Measurements from ENCODE around the gene KIAA1217.

Gene KIAA1217

GRCh38 chr10:24570658-24571426, 361.9 kb downstream of the KIAA1217 start:
- no peaks in the 10 kb centered on the region for H3K27me3 ChIP-seq (ENCODE audit: control insufficient read depth, insufficient read depth, low read length)

GRCh38 chr10:24571870-24572450, 363.0 kb downstream of the KIAA1217 start:
- no peaks in the 10 kb centered on the region for H3K4me1 ChIP-seq
- H3K4me2 ChIP-seq (ENCODE audit: low read length) = no peak overlapping the region
- no peak for TF ChIP-seq CTCF (IDR thresholded peaks at IDR 0.05)
- no peaks in the 10 kb centered on the region for H3K27me3 ChIP-seq (ENCODE audit: control insufficient read depth, insufficient read depth, low read length)
- no peak overlapping the region for H3K4me3 ChIP-seq (ENCODE audit: low read depth, low read length)
- H3K9me3 ChIP-seq (ENCODE audit: control insufficient read depth, low read length) = no peaks in the 10 kb centered on the region
- H3K9ac ChIP-seq = no peak overlapping the region
- no peak overlapping the region for H2AFZ ChIP-seq
- no peaks in the 10 kb centered on the region for H3K79me2 ChIP-seq
- H3K27ac ChIP-seq = no peak overlapping the region
- H3K36me3 ChIP-seq (ENCODE audit: control insufficient read depth, insufficient read depth, low read length) = no peaks in the 10 kb centered on the region

More at GRCh38 chr10:24570658-24571426, 361.9 kb downstream of the KIAA1217 start:
- Histone ChIP-seq H3K9ac (no peak overlapping the region), H3K4me2 (ENCODE audit: low read length) (no peak overlapping the region), H3K79me2 (no peaks in the 10 kb centered on the region), H3K4me1 (no peaks in the 10 kb centered on the region), H3K36me3 (ENCODE audit: control insufficient read depth, insufficient read depth, low read length) (no peaks in the 10 kb centered on the region), H3K4me3 (ENCODE audit: low read depth, low read length) (no peak overlapping the region), H3K27ac (no peak overlapping the region), H3K9me3 (ENCODE audit: control insufficient read depth, low read length) (no peaks in the 10 kb centered on the region), H2AFZ (no peak overlapping the region)
- no peak for TF ChIP-seq CTCF (IDR thresholded peaks at IDR 0.05)

GRCh38 chr10:24574161-24574560, 365.2 kb downstream of the KIAA1217 start:
- no peaks in the 10 kb centered on the region for H3K27me3 ChIP-seq (ENCODE audit: control insufficient read depth, insufficient read depth, low read length)
- H3K4me3 ChIP-seq (ENCODE audit: low read depth, low read length) = no peak overlapping the region
- H2AFZ ChIP-seq = no peak overlapping the region
- no peaks in the 10 kb centered on the region for H3K79me2 ChIP-seq
- no peak overlapping the region for H3K27ac ChIP-seq
- H3K9me3 ChIP-seq (ENCODE audit: control insufficient read depth, low read length) = no peaks in the 10 kb centered on the region
- H3K9ac ChIP-seq = no peak overlapping the region
- no peaks in the 10 kb centered on the region for H3K36me3 ChIP-seq (ENCODE audit: control insufficient read depth, insufficient read depth, low read length)
- TF ChIP-seq CTCF (IDR thresholded peaks at IDR 0.05) = no peak
- H3K4me1 ChIP-seq = no peaks in the 10 kb centered on the region
- no peak overlapping the region for H3K4me2 ChIP-seq (ENCODE audit: low read length)

- no peak for TF ChIP-seq CTCF (IDR thresholded peaks at IDR 0.05)
- no peak overlapping the region for H3K27ac ChIP-seq
These were observed 365.7 kb downstream of the KIAA1217 start for GRCh38 chr10:24574578-24575155.

More at GRCh38 chr10:24574578-24575155, 365.7 kb downstream of the KIAA1217 start:
- H3K4me1 ChIP-seq = no peaks in the 10 kb centered on the region
- H3K4me2 ChIP-seq (ENCODE audit: low read length) = no peak overlapping the region
- no peaks in the 10 kb centered on the region for H3K36me3 ChIP-seq (ENCODE audit: control insufficient read depth, insufficient read depth, low read length)
- no peaks in the 10 kb centered on the region for H3K27me3 ChIP-seq (ENCODE audit: control insufficient read depth, insufficient read depth, low read length)
- no peaks in the 10 kb centered on the region for H3K9me3 ChIP-seq (ENCODE audit: control insufficient read depth, low read length)
- no peak overlapping the region for H3K9ac ChIP-seq
- H3K4me3 ChIP-seq (ENCODE audit: low read depth, low read length) = no peak overlapping the region
- H3K79me2 ChIP-seq = no peaks in the 10 kb centered on the region
- no peak overlapping the region for H2AFZ ChIP-seq
